Hepatocyte (in vitro differentiated cells): ENCODE measurements around the gene FAM241A. TPM values are rescaled to one million over a fixed set of nuclear protein-coding genes. Genes with fewer than 3 reads are reported as not detected.

Source experiments
- DNase-seq: peaks from one replicate; pipeline ENCODE4 v3.0.0-alpha.2; 2016; ENCODE audit warnings: low spot score
- H2AFZ ChIP-seq: fragments of 200-600 bp; sonication (generic); 2 replicates; pipeline ENCODE4 v1.6.0; 2016; ENCODE audit warnings: antibody characterized with exemption, mild to moderate bottlenecking
- H3K27ac ChIP-seq: fragments of 200-600 bp; sonication (generic); 2 replicates; pipeline ENCODE4 v1.5.1; 2016; ENCODE audit warnings: mild to moderate bottlenecking
- H3K27me3 ChIP-seq: fragments of 200-600 bp; sonication (generic); 2 replicates; pipeline ENCODE4 v1.6.1; 2016
- H3K36me3 ChIP-seq: fragments of 200-600 bp; sonication (generic); replicated peaks from 2 replicates; pipeline ENCODE4 v1.5.1; 2016; ENCODE audit warnings: low read depth; ENCODE audit not compliant: insufficient read depth
- H3K4me1 ChIP-seq: fragments of 200-600 bp; sonication (generic); 2 replicates; pipeline ENCODE4 v1.5.1; 2016; ENCODE audit warnings: mild to moderate bottlenecking, moderate library complexity; ENCODE audit not compliant: insufficient read depth
- H3K4me2 ChIP-seq: fragments of 200-600 bp; sonication (generic); 2 replicates; pipeline ENCODE4 v1.6.0; 2016
- H3K4me3 ChIP-seq: fragments of 200-600 bp; sonication (generic); 2 replicates; pipeline ENCODE4 v1.5.1; 2016; ENCODE audit warnings: mild to moderate bottlenecking
- H3K79me2 ChIP-seq: fragments of 200-600 bp; sonication (generic); 2 replicates; pipeline ENCODE4 v1.6.0; 2017; ENCODE audit warnings: mild to moderate bottlenecking
- H3K9me2 ChIP-seq: fragments of 200-600 bp; sonication (generic); replicated peaks from 2 replicates; pipeline ENCODE4 v1.6.0; 2017; ENCODE audit warnings: mild to moderate bottlenecking; ENCODE audit not compliant: insufficient read depth
- H3K9me3 ChIP-seq: fragments of 200-600 bp; sonication (generic); 2 replicates; pipeline ENCODE4 v1.5.1; 2016; ENCODE audit warnings: low read depth, mild to moderate bottlenecking
- H4K20me1 ChIP-seq: fragments of 200-600 bp; sonication (generic); 2 replicates; pipeline ENCODE4 v1.6.0; 2016; ENCODE audit warnings: mild to moderate bottlenecking; ENCODE audit not compliant: insufficient read depth, poor library complexity, severe bottlenecking
- EZH2 ChIP-seq: fragments of 200-600 bp; sonication (generic); IDR thresholded peaks from 2 replicates; pipeline ENCODE4 v1.6.1; 2016; ENCODE audit warnings: antibody characterized with exemption, mild to moderate bottlenecking, borderline replicate concordance
- EZH2phosphoT487 ChIP-seq: fragments of 200-600 bp; sonication (generic); IDR thresholded peaks from one replicate; pipeline ENCODE4 v1.6.1; 2018; ENCODE audit warnings: antibody characterized with exemption, mild to moderate bottlenecking, low read depth, moderate library complexity; ENCODE audit not compliant: unreplicated experiment, severe bottlenecking
- WGBS: methylation state at CpG from one replicate; pipeline ENCODE4 v1.1.6; 2016; ENCODE audit warnings: low lambda C conversion rate; ENCODE audit errors: missing lambda C conversion rate; 5-methylcytosine and 5-hydroxymethylcytosine counted together
- polyA plus RNA-seq: library from polyadenylated mRNA; unstranded; fragments of >200 nt; fragmentation: Nextera tagmentation; extraction: Ambion mirVana; gene quantifications from 2 replicates; pipeline ENCODE4 v1.2.1, GENCODE V29; 2016
- total RNA-seq: library from RNA; depleted of rRNA; stranded (reverse); fragments of >200 nt; gene quantifications from 2 replicates; pipeline ENCODE4 v1.2.3, GENCODE V29; 2014
- TF ChIP-seq, protein P1 (sequence below): fragments of 200-600 bp; sonication (generic); IDR thresholded peaks from 2 replicates; pipeline ENCODE4 v1.5.1; 2016; ENCODE audit warnings: antibody characterized with exemption, mild to moderate bottlenecking; ENCODE audit not compliant: poor library complexity

FAM241A gene
- total and polyA plus RNA-seq, 2 experiments from 2014 or later: 2.3 to 3.2 TPM

DNA sequence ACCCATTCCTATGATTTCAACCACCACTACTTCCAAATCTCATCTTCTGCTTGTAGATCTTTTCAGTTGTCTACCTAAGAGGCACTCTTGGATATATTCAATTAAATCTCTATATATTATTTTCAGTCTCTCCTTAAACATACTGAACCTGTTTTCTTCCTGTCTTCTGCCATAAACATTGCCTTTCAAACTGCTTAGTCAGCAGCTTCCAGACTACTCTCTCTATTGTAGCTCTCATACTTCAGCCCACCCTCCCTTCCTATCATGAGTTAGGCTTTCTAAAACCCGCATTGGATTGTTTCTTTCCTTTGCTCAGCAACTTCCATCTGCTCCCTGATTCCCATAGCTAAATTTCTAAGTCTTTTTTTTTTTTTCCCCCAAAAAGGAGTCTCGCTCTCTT is 90.8 kb downstream of the FAM241A start:
- TF ChIP-seq EZH2phosphoT487 (no peak), EZH2 (no peak)
- TF ChIP-seq, protein P1, sequence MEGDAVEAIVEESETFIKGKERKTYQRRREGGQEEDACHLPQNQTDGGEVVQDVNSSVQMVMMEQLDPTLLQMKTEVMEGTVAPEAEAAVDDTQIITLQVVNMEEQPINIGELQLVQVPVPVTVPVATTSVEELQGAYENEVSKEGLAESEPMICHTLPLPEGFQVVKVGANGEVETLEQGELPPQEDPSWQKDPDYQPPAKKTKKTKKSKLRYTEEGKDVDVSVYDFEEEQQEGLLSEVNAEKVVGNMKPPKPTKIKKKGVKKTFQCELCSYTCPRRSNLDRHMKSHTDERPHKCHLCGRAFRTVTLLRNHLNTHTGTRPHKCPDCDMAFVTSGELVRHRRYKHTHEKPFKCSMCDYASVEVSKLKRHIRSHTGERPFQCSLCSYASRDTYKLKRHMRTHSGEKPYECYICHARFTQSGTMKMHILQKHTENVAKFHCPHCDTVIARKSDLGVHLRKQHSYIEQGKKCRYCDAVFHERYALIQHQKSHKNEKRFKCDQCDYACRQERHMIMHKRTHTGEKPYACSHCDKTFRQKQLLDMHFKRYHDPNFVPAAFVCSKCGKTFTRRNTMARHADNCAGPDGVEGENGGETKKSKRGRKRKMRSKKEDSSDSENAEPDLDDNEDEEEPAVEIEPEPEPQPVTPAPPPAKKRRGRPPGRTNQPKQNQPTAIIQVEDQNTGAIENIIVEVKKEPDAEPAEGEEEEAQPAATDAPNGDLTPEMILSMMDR: no peak
- 96% methylated on average over 2 of the region's 2 CpGs for WGBS

DNA sequence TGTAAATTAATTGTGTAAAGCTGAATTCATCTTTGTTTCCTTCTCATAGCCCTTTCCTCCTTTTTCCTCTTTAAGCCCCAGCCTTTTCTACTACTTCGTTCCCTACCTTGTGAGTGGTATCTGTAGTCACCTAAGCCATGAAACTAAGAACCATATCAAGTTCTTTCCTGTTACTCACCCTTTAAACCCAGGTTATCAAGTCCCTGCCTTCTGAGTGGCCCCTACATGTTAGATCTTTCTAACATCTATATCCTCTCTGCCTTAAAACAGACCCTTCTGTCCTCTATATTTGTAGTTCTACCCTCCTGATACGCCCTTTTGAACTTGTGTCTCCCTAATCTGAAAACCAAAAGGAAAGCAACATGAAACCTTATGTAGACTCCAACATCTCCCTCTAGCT is 93.6 kb downstream of the FAM241A start:
- Histone ChIP-seq H3K27ac (no peak overlapping the region), H2AFZ (no peak overlapping the region), H3K4me3 (no peak overlapping the region), H3K4me2 (no peak overlapping the region), H3K79me2 (peaks cover 97% of the 10 kb centered on the region), H3K9me3 (no peaks in the 10 kb centered on the region), H3K4me1 (peaks cover 7% of the 10 kb centered on the region), H3K36me3 (no peaks in the 10 kb centered on the region), H3K9me2 (no peaks in the 10 kb centered on the region), H3K27me3 (no peaks in the 10 kb centered on the region), H4K20me1 (no peaks in the 10 kb centered on the region)
- TF ChIP-seq EZH2phosphoT487 (no peak), EZH2 (no peak)
- TF ChIP-seq, protein P1: no peak
- WGBS: 92% methylated on average over 2 of the region's 2 CpGs
- DNase-seq: no peak

More for the DNA sequence above, 90.8 kb downstream of the FAM241A start:
- Histone ChIP-seq H2AFZ (no peak overlapping the region), H3K4me1 (peaks cover 9% of the 10 kb centered on the region), H3K4me2 (no peak overlapping the region), H3K36me3 (no peaks in the 10 kb centered on the region), H3K27me3 (no peaks in the 10 kb centered on the region), H4K20me1 (no peaks in the 10 kb centered on the region), H3K9me3 (no peaks in the 10 kb centered on the region), H3K27ac (no peak overlapping the region), H3K9me2 (no peaks in the 10 kb centered on the region), H3K79me2 (peaks cover 84% of the 10 kb centered on the region), H3K4me3 (no peak overlapping the region)
- DNase-seq: no peak

Other genes starting within 250 kb of the FAM241A start
- 36.8 and 48.1 TPM in 2 replicates for gene AP1AR, start 86.3 kb downstream of the FAM241A start, total RNA-seq
- 19.4 and 22.6 TPM in 2 replicates for gene AP1AR, start 86.3 kb downstream of the FAM241A start, polyA plus RNA-seq
- 20.2 and 21.7 TPM in 2 replicates for gene TIFA, start 140.4 kb downstream of the FAM241A start, total RNA-seq
- gene TIFA, start 140.4 kb downstream of the FAM241A start, polyA plus RNA-seq: 16.5 and 18.3 TPM in 2 replicates
- 14.8 and 16.6 TPM in 2 replicates for gene ALPK1, start 151.9 kb downstream of the FAM241A start, total RNA-seq
- 6.2 and 7.1 TPM in 2 replicates for gene ALPK1, start 151.9 kb downstream of the FAM241A start, polyA plus RNA-seq